Raji (cell line): ENCODE measurements around the gene DNAJB14.

ENCODE experiments used
- POLR2A ChIP-seq: IDR thresholded peaks from 2 replicates; pipeline ENCODE4 v1.6.1; 2011; ENCODE audit warnings: low read depth, low read length, control low read depth; ENCODE audit not compliant: insufficient read depth

The DNAJB14 gene

DNA sequence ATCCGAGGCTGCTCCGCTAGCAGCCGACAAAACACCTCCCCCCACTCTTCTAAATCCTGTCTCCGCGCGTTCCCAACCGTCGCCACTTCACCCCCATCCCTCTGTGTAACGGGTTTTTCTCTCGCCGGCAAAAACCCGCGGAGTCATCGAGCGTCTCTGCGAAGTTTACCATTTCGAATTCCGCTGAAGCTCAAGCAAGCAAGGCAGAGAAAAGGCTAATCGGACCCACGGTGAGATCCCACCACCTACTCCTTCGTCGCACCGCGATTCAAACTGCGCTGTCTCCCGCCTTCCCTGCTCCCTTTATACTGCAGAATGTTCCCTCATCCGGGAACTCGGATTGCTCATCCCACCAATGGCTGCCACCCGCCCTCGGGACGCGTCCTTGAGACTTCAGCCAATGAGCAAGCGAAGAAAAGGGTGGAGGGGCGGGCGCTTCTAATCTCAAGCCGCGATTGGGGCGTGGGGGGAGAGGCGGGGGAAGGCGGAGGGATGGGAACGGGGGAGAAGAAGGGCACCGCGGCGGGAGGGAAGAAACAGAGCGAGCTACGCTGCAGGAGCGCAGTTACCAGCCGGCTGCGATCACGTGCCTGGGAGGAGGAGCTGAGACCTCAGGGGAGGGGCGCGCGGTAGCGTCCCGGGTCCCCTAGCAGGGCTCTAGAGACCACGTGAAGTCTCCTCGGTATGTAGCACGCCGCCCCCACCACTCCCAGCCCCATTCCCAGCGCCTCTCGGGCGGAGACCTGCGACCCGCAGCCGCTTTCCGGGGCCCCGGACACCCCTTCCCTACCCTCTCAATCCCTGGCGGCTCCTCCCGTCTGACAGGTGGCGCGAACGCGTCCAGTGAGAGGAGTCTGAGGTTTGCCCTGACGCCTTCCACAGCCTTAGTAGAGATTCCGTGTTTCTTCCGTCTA lies 3.8 kb upstream of the DNAJB14 start, which contains the start of gene H2AZ1:
H2AZ1 (minus strand) TSS at position 277 of the 914 bp plus-strand sequence; CDS start at position 172, 105 bp downstream.
- TF ChIP-seq POLR2A = peak; percentile 100

DNA sequence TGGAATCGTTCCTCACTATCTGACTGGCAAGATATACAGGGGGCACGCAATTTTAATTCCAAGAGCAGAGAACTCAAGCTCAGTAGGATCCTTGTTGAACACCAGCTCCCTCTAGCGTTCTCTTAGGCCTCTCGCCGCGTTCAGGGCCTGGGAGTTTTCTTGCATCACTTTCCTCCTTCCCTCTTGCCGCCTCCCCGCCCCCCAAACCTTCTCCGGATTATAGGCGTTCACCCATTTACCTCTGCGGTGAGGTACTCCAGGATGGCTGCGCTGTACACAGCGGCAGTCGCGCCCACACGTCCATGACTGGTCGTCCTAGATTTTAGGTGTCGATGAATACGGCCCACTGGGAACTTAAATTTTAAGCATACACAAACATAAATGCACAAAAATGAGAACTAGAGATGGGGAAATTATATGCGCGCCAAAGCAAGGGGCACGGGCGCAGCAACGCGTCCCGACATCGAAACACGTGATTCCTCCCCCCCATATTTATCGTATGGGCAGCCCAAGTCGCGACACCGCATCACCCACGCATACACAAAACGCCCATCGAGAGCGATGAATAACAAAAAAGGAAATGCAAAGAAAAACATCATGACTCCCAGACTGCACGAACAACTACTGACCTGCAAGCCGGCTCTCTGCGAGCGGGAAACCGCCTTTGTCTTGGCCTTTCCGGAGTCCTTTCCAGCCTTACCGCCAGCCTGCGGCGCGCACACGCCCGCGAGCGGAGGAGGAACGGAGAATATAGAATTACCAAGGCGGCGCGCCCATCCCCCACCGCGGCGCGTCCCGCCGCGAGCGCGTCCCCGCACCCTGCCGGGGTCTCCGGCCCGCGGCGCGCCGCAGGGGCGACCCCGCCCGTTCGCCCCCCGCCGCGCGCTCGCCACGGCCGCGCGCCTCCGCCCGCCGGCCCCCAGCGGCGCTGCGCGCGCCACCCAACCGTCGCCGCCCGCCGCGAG lies 2.9 kb upstream of the DNAJB14 start:
- peak; percentile 63 for TF ChIP-seq POLR2A

DNA sequence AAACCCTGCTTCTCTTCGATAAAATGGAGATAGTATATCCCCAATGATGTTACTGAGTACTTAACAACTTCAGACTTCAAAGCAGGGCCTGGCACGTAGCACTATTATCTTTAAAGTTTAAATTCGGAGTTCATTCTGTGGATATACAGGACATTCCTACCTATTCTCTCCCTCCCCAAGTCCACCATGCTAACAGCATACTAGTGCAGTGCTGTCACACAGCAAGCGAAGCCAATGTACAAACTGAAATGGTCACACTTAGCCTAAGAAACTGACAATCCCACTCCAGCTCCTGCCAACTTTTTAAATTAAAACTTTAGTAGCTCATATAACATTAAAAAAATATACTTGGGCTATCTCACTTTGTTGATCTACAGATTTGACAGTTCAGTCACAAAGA lies 1.2 kb upstream of the DNAJB14 start:
- TF ChIP-seq POLR2A = no peak

DNA sequence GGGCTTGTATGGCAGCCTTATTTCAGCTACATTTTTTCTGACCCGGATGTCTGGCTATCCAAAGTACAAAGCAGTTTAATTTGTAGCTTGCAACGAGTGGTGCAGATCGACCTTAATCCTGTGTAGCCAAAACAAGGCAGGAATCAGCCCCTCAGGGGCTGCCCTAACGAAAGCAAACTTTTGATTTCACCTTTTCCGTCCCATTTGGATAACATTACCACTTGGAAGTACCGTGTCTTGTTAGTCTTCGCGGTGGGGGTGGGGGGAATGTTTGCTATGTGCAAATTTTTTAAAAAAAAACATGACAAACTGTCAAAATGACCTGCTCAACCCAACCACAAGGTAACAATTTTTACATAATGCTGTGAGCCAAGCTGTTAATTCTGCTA lies 766 bp upstream of the DNAJB14 start:
- no peak for TF ChIP-seq POLR2A

DNA sequence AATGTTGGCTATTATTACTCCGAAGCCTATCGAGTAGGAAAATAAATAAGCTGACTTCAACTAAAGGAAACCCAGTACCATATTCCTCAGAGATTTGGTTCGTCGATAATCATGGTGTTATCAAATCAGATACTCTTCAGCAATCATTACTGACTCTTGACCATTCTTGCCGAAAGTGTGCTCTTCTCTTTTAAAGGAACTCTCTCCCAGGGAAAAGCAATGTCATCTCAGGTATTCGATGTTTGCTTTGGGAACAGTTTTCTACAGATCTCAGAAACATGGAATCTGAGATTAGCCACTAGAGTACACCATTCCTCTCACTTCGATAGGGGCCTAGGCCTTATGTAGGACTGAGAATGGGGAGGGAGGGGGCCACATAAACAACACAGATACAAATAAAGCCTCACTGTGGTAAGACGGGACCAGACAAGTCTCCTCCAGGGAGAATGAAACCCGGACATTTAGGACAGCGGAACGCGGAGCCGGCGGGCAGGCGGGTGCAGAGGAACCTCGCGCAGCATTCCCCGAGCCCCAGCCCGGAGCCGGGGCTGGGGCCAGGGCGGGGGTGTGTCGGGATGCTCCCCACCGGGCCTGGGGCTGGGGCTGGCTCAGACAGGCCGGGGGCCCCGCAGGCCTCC lies 581 bp downstream of the DNAJB14 start:
- TF ChIP-seq POLR2A = no peak

DNA sequence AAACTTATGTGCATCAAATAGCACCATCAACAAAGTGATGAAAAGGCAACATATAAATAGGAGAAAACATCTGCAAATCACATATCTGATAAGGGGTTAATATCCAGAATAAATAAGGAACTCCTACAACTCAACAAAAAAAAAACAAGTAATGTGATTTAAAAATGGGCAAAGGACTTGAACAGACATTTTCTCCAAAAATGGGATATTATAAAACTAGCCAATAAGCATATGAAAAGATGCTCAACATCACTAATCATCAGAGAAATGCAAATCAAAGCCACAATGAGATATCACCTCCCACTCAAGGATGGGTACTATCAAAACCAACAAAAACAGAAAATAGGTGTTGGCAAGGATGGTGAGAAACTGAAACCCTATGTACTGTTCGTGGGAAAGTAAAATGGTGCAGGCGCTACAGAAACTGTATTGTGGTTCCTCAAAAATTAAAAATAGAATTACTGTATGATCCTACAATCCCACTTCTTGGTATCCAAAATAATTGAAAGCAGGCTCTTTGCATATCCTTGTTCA lies 2.4 kb downstream of the DNAJB14 start:
- no peak for TF ChIP-seq POLR2A

DNA sequence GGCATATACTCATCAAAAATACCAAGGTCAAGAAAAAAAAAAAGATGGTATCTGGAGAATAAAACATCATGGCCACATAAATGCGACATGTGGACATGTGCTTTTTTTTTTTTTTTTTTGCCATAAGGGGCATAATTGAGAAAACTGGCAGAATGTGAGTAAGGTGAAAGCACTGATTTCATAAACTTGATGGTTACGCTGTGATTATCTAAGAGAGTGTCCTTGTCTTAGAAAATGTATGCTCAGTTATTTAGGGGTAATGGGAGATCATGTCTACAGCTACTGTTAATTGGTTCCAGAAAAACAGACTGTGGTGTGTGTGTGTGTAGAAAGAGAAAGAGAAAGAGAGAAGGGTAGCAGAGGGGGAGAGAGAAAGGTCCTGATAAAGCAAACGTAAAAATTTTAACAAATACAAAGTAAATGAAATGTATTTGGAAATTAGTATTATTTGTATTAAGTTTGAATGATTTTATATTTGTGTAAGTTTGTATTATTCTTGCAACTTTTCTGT lies 8.1 kb downstream of the DNAJB14 start:
- no peak for TF ChIP-seq POLR2A

DNA sequence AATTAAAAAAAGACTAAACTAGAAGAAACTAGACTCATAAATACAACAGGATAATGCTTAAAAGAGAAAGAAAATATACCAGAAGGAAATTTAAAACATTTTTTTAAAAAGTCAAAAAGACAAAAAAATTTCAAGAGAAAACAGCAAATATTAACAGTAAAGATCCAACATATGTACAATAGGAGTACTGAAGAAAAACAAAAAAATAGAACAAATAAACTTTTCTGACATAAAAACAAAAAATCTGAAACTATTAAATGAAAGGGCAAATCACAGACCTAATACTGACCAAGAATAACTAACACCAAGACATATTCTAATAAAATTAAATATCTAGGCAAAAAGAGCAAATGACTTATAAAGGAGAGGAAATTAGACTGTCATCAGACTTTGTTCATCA lies 11.5 kb downstream of the DNAJB14 start:
- no peak for TF ChIP-seq POLR2A

DNA sequence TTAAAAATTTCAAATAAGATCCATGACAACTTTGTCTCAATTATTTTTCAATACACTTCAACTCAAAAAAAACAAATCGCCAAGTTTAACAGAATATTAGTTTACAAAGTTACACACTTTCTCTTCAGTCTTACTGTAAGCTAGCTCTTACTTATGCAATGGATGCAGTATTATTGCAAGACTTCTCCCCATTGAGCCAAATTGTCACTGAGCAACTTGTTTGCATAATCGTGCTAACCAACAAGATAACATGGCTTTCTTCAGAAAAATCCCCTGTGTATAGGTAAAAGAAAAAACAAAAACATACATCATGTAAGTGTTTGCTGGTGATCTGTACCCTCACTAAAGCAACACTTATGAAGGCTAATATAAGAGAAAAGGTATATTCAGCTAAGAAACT lies 18.9 kb downstream of the DNAJB14 start:
- no peak for TF ChIP-seq POLR2A

DNA sequence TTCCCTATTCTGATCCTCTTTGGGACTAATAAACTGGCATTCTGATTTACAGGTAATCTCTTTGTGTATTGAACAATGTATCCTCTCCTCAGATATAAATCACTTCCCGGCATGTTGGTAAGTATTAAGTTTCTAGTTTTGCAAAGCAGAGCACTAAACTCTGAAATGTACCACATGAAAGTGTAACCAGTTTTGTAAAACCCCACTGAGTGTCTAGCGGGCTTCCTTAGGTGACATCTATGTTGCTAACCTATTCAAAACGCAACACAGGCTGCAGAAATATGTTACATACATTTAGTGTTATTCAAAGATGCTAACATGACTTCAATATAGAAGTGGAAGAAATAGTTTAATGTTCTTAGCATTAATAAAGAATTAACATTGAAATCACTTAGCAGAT lies 25.2 kb downstream of the DNAJB14 start:
- no peak for TF ChIP-seq POLR2A

DNA sequence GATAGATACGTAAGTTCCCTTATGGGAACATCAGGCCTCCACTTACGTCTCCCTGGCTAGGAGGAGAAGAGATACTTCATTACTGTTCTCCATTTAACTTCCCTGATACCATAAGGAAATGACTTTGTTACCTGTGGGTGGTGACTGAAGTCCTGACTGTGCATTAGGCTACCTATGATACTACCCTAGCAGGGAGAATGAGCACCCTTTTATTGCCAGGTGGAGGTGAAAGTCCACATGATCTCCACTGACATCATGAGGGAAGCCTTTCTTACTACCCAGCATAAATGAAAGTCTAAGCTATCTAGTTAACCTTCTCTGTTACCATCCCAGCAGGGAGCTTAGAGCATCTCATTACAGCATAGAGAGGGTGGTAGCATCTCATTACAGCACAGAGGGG lies 27.8 kb downstream of the DNAJB14 start:
- no peak for TF ChIP-seq POLR2A

DNA sequence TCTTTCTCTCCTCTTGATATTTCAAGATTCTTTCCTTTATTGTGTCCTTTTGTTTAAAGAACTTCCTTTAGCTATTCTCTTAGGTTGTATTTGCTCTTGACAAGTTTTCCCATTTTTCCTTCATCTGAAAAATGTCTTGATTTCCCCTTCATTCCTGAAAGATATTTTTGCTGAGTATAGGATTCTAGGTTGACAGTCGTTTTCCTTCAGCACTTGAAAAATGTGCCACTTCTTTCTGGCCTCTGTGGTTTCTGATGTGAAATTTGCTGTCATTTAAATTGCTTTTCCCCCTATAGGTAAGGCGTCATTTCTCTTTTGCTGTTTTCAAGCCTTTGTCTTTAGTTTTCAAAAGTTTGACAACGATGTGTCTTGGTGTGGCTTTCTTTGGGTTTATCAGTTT lies 28.8 kb downstream of the DNAJB14 start:
- no peak for TF ChIP-seq POLR2A

DNA sequence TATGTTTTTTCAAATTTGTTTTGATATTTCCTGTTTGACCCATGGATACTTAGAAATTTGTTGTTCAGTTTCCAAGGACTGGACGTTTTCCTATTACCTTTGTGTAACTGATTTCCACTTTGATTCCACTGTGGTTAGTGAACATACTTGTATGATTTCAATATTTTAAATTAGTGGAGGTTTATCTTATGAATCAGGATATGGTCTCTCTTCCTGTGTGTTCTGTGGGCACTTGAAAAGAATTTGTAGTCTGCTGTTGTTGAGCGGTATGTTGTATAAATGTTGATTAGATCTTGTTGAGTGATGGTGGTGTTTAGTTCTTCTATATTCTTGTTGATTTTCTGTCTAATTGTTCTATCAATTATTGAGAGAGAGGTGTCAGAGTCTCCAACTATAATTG lies 31.0 kb downstream of the DNAJB14 start:
- no peak for TF ChIP-seq POLR2A

DNA sequence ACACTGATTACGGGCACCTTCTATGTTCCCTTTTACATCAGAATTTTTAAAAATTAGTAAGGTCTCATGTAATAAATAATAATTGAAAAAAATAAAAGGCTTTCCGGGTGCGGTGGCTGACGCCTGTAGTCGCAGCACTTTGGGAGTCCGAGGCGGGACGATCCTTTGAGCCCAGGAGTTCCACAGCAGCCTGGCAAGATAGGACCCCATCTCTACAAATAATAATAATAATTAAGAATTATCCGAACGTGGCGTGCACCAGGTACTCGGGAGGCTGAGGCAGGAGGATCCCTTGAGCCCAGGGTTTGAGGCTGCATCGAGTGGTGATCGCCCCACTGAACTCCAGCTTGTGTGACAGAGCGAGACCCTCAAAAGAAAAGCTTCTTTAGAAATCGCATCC lies 51.4 kb downstream of the DNAJB14 start:
- no peak for TF ChIP-seq POLR2A
